ENCODE measurements around the gene CACNB4. TPM values are rescaled to one million over a fixed set of nuclear protein-coding genes. Genes with fewer than 3 reads are reported as not detected.

Gene CACNB4
- total RNA-seq, 2 experiments from 2014 or later, result 0.06 to 0.76 TPM

DNA sequence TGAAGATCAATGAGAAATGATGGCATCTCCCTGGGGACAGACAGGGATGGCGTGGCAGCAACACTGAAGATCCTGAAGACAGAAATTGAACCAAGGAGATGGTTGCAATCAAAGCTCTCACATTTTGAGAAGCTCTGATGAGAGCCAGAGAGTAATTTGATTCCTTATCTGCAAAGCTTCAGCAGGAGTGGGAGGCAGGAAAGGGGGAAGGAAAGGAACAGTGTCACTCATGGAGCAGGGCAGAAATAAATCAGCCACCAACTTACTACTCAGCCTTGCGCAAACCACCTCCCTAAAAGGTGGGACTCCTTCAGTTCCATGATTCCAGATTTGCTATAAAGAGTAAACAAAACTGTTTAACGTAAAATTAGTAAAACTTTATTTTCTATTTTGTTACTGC is 119.2 kb downstream of the CACNB4 start:
- intact Hi-C loops (cut with micrococcal nuclease; ENCODE audit: unreplicated experiment), result no loop called here
- CTCF ChIA-PET (ENCODE audit: unreplicated experiment), result no interaction called here
- H4K20me1 ChIP-seq (ENCODE audit: insufficient read depth, low read length), result no peaks in the 10 kb centered on the region
- no peaks in the 10 kb centered on the region for H3K9me3 ChIP-seq (ENCODE audit: low read length)
- no peaks in the 10 kb centered on the region for H3K36me3 ChIP-seq (ENCODE audit: insufficient read depth, low read length)
- TF ChIP-seq, protein P1, sequence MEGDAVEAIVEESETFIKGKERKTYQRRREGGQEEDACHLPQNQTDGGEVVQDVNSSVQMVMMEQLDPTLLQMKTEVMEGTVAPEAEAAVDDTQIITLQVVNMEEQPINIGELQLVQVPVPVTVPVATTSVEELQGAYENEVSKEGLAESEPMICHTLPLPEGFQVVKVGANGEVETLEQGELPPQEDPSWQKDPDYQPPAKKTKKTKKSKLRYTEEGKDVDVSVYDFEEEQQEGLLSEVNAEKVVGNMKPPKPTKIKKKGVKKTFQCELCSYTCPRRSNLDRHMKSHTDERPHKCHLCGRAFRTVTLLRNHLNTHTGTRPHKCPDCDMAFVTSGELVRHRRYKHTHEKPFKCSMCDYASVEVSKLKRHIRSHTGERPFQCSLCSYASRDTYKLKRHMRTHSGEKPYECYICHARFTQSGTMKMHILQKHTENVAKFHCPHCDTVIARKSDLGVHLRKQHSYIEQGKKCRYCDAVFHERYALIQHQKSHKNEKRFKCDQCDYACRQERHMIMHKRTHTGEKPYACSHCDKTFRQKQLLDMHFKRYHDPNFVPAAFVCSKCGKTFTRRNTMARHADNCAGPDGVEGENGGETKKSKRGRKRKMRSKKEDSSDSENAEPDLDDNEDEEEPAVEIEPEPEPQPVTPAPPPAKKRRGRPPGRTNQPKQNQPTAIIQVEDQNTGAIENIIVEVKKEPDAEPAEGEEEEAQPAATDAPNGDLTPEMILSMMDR (conservative IDR thresholded peaks at IDR 0.05; ENCODE audit: low read length), result no peak
- TF ChIP-seq EZH2phosphoT487 (IDR thresholded peaks at IDR 0.05; ENCODE audit: borderline replicate concordance, low read depth, low read length), result no peak
- H3K4me1 ChIP-seq (ENCODE audit: insufficient read depth, low read length, poor library complexity, severe bottlenecking), result no peaks in the 10 kb centered on the region
- no peak overlapping the region for H3K27ac ChIP-seq (ENCODE audit: low read depth, low read length, poor library complexity, severe bottlenecking)
- H2AFZ ChIP-seq (ENCODE audit: low read length), result no peak overlapping the region
- DNase-seq (ENCODE audit: low spot score), result no peak
- no peaks in the 10 kb centered on the region for H3K9me2 ChIP-seq (ENCODE audit: insufficient read depth, low read length)
- BruUV-seq (replicated peaks), result no TSS peak
- POLR2A ChIA-PET, result no interaction called here
- H3K79me2 ChIP-seq (ENCODE audit: insufficient read depth, low read depth, low read length), result no peaks in the 10 kb centered on the region
- H3K4me3 ChIP-seq (ENCODE audit: low read depth, low read length, poor library complexity, severe bottlenecking), result no peak overlapping the region
- H3K4me2 ChIP-seq (ENCODE audit: low read length), result no peak overlapping the region

DNA sequence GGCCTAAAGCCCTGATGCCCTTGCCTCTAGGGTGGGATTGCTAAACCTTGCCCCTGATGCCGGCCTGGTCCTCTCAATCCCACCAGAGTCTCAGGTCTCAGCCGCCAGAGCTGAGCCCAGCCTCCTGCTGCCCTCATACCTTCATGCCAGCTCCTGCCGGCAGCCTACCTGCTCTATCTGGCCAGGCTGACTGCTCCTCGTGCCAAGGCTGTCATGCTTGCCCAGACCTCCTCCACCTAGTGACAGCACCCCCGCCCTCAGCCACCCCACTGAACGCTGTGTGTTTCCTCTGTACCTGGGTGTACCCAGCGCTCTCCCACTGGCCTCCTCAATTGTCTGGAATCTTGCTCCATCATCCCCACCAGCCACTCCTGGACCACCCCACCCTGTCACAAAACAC is 120.1 kb downstream of the CACNB4 start:
- ChIA-PET POLR2A (no interaction called here), CTCF (ENCODE audit: unreplicated experiment) (no interaction called here)
- no peaks in the 10 kb centered on the region for H3K36me3 ChIP-seq (ENCODE audit: insufficient read depth, low read length)
- H2AFZ ChIP-seq (ENCODE audit: low read length), result no peak overlapping the region
- no TSS peak for BruUV-seq (replicated peaks)
- no peak overlapping the region for H3K4me3 ChIP-seq (ENCODE audit: low read depth, low read length, poor library complexity, severe bottlenecking)
- TF ChIP-seq, protein P1 (conservative IDR thresholded peaks at IDR 0.05; ENCODE audit: low read length), result no peak
- no peak for TF ChIP-seq EZH2phosphoT487 (IDR thresholded peaks at IDR 0.05; ENCODE audit: borderline replicate concordance, low read depth, low read length)
- no peaks in the 10 kb centered on the region for H3K4me1 ChIP-seq (ENCODE audit: insufficient read depth, low read length, poor library complexity, severe bottlenecking)
- no peak overlapping the region for H3K27ac ChIP-seq (ENCODE audit: low read depth, low read length, poor library complexity, severe bottlenecking)
- H3K4me2 ChIP-seq (ENCODE audit: low read length), result no peak overlapping the region
- no peak for DNase-seq (ENCODE audit: low spot score)
- H3K9me2 ChIP-seq (ENCODE audit: insufficient read depth, low read length), result no peaks in the 10 kb centered on the region
- H4K20me1 ChIP-seq (ENCODE audit: insufficient read depth, low read length), result no peaks in the 10 kb centered on the region
- intact Hi-C loops (cut with micrococcal nuclease; ENCODE audit: unreplicated experiment), result no loop called here
- no peaks in the 10 kb centered on the region for H3K79me2 ChIP-seq (ENCODE audit: insufficient read depth, low read depth, low read length)
- no peaks in the 10 kb centered on the region for H3K9me3 ChIP-seq (ENCODE audit: low read length)

DNA sequence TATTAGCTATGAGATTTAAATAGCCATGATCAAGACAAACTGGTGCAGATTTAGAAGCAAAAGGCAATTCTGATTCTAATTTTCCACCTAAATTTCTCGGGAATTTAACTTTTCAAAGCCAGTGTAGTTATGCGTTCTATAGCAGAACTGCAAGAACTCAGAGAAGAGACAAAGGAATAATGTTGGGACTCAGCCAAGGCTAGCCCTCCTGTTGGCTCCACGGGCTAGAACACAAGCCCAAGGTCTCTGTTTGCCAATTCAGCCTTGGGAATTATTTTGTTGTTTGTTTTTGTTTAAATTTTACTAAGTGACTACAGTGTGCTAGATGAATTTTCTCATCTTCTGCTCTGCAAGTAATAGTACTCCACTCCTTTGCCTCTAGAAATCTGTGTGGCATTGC is 121.2 kb downstream of the CACNB4 start:
- Histone ChIP-seq H3K4me3 (ENCODE audit: low read depth, low read length, poor library complexity, severe bottlenecking) (no peak overlapping the region), H2AFZ (ENCODE audit: low read length) (no peak overlapping the region), H3K9me3 (ENCODE audit: low read length) (no peaks in the 10 kb centered on the region), H3K79me2 (ENCODE audit: insufficient read depth, low read depth, low read length) (no peaks in the 10 kb centered on the region), H3K4me2 (ENCODE audit: low read length) (no peak overlapping the region), H3K27ac (ENCODE audit: low read depth, low read length, poor library complexity, severe bottlenecking) (no peak overlapping the region), H4K20me1 (ENCODE audit: insufficient read depth, low read length) (no peaks in the 10 kb centered on the region), H3K9me2 (ENCODE audit: insufficient read depth, low read length) (no peaks in the 10 kb centered on the region), H3K4me1 (ENCODE audit: insufficient read depth, low read length, poor library complexity, severe bottlenecking) (no peaks in the 10 kb centered on the region), H3K36me3 (ENCODE audit: insufficient read depth, low read length) (no peaks in the 10 kb centered on the region)
- no TSS peak for BruUV-seq (replicated peaks)
- intact Hi-C loops (cut with micrococcal nuclease; ENCODE audit: unreplicated experiment), result no loop called here
- ChIA-PET CTCF (ENCODE audit: unreplicated experiment) (no interaction called here), POLR2A (no interaction called here)
- no peak for DNase-seq (ENCODE audit: low spot score)
- TF ChIP-seq, protein P1 (conservative IDR thresholded peaks at IDR 0.05; ENCODE audit: low read length), result no peak
- no peak for TF ChIP-seq EZH2phosphoT487 (IDR thresholded peaks at IDR 0.05; ENCODE audit: borderline replicate concordance, low read depth, low read length)

Measured in OCI-LY7 (cell line).